Neural cell (in vitro differentiated cells): ENCODE data around the gene STX7. TPM values are rescaled to one million over a fixed set of nuclear protein-coding genes. Genes with fewer than 3 reads are reported as not detected.

Experiments
- H2AFZ ChIP-seq: fragments of 200-600, 300-800 bp; sonication (generic), shearing (Covaris generic); 2 replicates; pipeline ENCODE4 v1.6.0; 2014; ENCODE audit warnings: low read depth, mild to moderate bottlenecking, antibody characterized with exemption, low read length, moderate library complexity
- H3F3A ChIP-seq: fragments of 200-600 bp; shearing (Covaris generic); 2 replicates; pipeline ENCODE4 v1.6.1; 2016; ENCODE audit warnings: mild to moderate bottlenecking, moderate library complexity, mixed read lengths, antibody characterized with exemption, low read length; ENCODE audit not compliant: insufficient read depth, poor library complexity, severe bottlenecking
- H3K27ac ChIP-seq: fragments of 200-600, 300-800 bp; sonication (generic), shearing (Covaris generic); 2 replicates; pipeline ENCODE4 v1.5.1; 2014; ENCODE audit warnings: mild to moderate bottlenecking, low read length, moderate library complexity
- H3K27me3 ChIP-seq: fragments of 300-800, 200-600 bp; sonication (generic), shearing (Covaris generic); 2 replicates; pipeline ENCODE4 v1.6.0; 2014; ENCODE audit warnings: mild to moderate bottlenecking, low read depth, low read length, moderate library complexity; ENCODE audit not compliant: insufficient read depth
- H3K36me3 ChIP-seq: fragments of 300-800, 200-600 bp; sonication (generic), shearing (Covaris generic); 2 replicates; pipeline ENCODE4 v1.5.1; 2014; ENCODE audit warnings: mild to moderate bottlenecking, antibody characterized with exemption, low read length, moderate library complexity; ENCODE audit not compliant: insufficient read depth
- H3K4me2 ChIP-seq: fragments of 300-800, 200-600 bp; sonication (generic), shearing (Covaris generic); 2 replicates; pipeline ENCODE4 v1.6.0; 2014; ENCODE audit warnings: mild to moderate bottlenecking, low read length
- H3K4me3 ChIP-seq: fragments of 300-800, 200-600 bp; sonication (generic), shearing (Covaris generic); 2 replicates; pipeline ENCODE4 v1.5.1; 2014; ENCODE audit warnings: mild to moderate bottlenecking, low read length, moderate library complexity
- H3K79me2 ChIP-seq: fragments of 200-600 bp; shearing (Covaris generic); replicated peaks from 2 replicates; pipeline ENCODE4 v1.6.0; 2014; ENCODE audit warnings: mild to moderate bottlenecking, low read length, moderate library complexity; ENCODE audit not compliant: insufficient read depth
- H3K9ac ChIP-seq: fragments of 300-800, 200-600 bp; sonication (generic), shearing (Covaris generic); 2 replicates; pipeline ENCODE4 v1.6.1; 2016; ENCODE audit warnings: mild to moderate bottlenecking, low read length, mixed read lengths
- H3K9me2 ChIP-seq: fragments of 200-600 bp; shearing (Covaris generic); 2 replicates; pipeline ENCODE4 v1.6.1; 2016; ENCODE audit warnings: mild to moderate bottlenecking, low read length, mixed read lengths; ENCODE audit not compliant: insufficient read depth
- H3K9me3 ChIP-seq: fragments of 200-600, 300-800 bp; sonication (generic), shearing (Covaris generic); 2 replicates; pipeline ENCODE4 v1.6.1; 2016; ENCODE audit warnings: mild to moderate bottlenecking, mixed run types, low read length, moderate library complexity, mixed read lengths
- H4K20me1 ChIP-seq: fragments of 200-600 bp; shearing (Covaris generic); 2 replicates; pipeline ENCODE4 v1.6.1; 2016; ENCODE audit warnings: mild to moderate bottlenecking, mixed run types; ENCODE audit not compliant: insufficient read depth
- EP300 ChIP-seq: fragments of 450-650 bp; conservative IDR thresholded peaks from 2 replicates; pipeline ENCODE4 v1.6.1; 2014; ENCODE audit warnings: antibody characterized with exemption, mild to moderate bottlenecking, moderate library complexity; ENCODE audit not compliant: poor library complexity, severe bottlenecking
- EZH2 ChIP-seq: fragments of 200-600, 300-800 bp; shearing (Covaris generic), sonication (generic); IDR thresholded peaks from 2 replicates; pipeline ENCODE4 v1.6.1; 2014; ENCODE audit warnings: antibody characterized with exemption, low read length, borderline replicate concordance, mild to moderate bottlenecking; ENCODE audit not compliant: insufficient read depth, poor library complexity, severe bottlenecking
- MXI1 ChIP-seq: fragments of 450-650 bp; conservative IDR thresholded peaks from 2 replicates; pipeline ENCODE4 v1.6.1; 2014; ENCODE audit warnings: antibody characterized with exemption, mild to moderate bottlenecking; ENCODE audit not compliant: poor library complexity, severe bottlenecking
- POLR2AphosphoS5 ChIP-seq: IDR thresholded peaks from 2 replicates; pipeline ENCODE4 v1.6.1; 2012
- RAD21 ChIP-seq: fragments of 450-650 bp; conservative IDR thresholded peaks from 2 replicates; pipeline ENCODE4 v1.6.1; 2014; ENCODE audit warnings: antibody characterized with exemption, mild to moderate bottlenecking, moderate library complexity
- SMC3 ChIP-seq: fragments of 450-650 bp; conservative IDR thresholded peaks from 2 replicates; pipeline ENCODE4 v1.6.1; 2014; ENCODE audit warnings: antibody characterized with exemption, mild to moderate bottlenecking, moderate library complexity; ENCODE audit not compliant: poor library complexity
- TAF1 ChIP-seq: IDR thresholded peaks from 2 replicates; pipeline ENCODE4 v1.6.1; 2012; ENCODE audit warnings: low read depth
- polyA plus RNA-seq: library from polyadenylated mRNA; depleted of rRNA; stranded (reverse); fragments of >200 nt; gene quantifications from 2 replicates; pipeline ENCODE4 v1.2.3, GENCODE V29; 2014
- TF ChIP-seq, protein P1 (sequence below): fragments of 450-650 bp; IDR thresholded peaks from 2 replicates; pipeline ENCODE4 v1.5.1; 2014; ENCODE audit warnings: antibody characterized with exemption, mild to moderate bottlenecking, moderate library complexity; ENCODE audit not compliant: poor library complexity, severe bottlenecking
- TF ChIP-seq, protein P2 (sequence below): IDR thresholded peaks from 2 replicates; pipeline ENCODE4 v1.6.1; 2012; ENCODE audit warnings: borderline replicate concordance

The STX7 gene
- polyA plus RNA-seq, 1 donor from 2014 or later: 79.5 TPM

DNA sequence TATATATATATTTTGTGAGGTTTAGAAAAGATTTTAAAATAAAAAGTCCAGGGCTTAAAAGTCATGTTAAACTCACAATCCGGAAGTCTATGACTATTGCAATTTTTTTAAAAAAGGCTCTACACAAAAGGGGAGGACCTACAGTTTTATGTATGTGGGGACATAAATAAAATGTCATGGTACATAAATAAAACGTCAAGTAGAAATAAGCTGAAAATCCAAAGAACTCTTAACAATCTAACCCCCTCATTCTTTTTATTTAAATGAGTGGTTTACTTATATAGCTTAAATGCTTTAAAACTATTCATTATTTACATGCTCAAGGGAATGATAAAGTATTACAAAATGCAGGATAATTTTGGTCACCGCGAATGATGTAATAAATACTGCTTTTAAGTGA lies 36.2 kb downstream of the STX7 start:
- H3K36me3 ChIP-seq: no peaks in the 10 kb centered on the region
- no peaks in the 10 kb centered on the region for H3K27me3 ChIP-seq
- no peak overlapping the region for H3K4me3 ChIP-seq
- H3K27ac ChIP-seq: no peak overlapping the region
- H3K4me2 ChIP-seq: no peak overlapping the region
- no peak overlapping the region for H3K9ac ChIP-seq
- H3K9me2 ChIP-seq: no peaks in the 10 kb centered on the region
- H3F3A ChIP-seq: no peaks in the 10 kb centered on the region
- no peaks in the 10 kb centered on the region for H3K9me3 ChIP-seq
- H3K79me2 ChIP-seq: no peaks in the 10 kb centered on the region
- no peak overlapping the region for H2AFZ ChIP-seq
- H4K20me1 ChIP-seq: no peaks in the 10 kb centered on the region
- TF ChIP-seq RAD21 (no peak), EZH2 (no peak), POLR2AphosphoS5 (no peak), EP300 (no peak), TAF1 (no peak), SMC3 (no peak), MXI1 (no peak)
- TF ChIP-seq, protein P1, sequence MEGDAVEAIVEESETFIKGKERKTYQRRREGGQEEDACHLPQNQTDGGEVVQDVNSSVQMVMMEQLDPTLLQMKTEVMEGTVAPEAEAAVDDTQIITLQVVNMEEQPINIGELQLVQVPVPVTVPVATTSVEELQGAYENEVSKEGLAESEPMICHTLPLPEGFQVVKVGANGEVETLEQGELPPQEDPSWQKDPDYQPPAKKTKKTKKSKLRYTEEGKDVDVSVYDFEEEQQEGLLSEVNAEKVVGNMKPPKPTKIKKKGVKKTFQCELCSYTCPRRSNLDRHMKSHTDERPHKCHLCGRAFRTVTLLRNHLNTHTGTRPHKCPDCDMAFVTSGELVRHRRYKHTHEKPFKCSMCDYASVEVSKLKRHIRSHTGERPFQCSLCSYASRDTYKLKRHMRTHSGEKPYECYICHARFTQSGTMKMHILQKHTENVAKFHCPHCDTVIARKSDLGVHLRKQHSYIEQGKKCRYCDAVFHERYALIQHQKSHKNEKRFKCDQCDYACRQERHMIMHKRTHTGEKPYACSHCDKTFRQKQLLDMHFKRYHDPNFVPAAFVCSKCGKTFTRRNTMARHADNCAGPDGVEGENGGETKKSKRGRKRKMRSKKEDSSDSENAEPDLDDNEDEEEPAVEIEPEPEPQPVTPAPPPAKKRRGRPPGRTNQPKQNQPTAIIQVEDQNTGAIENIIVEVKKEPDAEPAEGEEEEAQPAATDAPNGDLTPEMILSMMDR: no peak

DNA sequence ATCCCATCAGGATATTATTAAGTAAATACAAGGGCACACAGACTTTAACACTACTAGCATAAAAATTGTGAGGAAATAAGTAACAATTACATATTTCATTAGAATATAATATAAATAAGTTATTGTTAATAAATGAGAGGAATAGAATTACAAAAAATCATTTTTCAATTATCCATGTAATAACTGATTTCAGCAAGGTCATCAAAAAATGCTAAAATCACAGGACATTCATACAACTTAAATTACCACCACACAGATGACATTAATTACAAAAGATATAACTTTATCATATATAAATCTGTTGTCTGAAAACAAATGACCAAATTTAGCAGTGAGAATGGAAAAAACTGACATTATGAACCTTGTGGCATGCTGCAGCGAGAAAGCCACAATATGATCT lies 37.0 kb downstream of the STX7 start:
- no peak overlapping the region for H3K4me2 ChIP-seq

More for the DNA sequence above, 37.0 kb downstream of the STX7 start:
- H3F3A ChIP-seq: no peaks in the 10 kb centered on the region
- no peaks in the 10 kb centered on the region for H3K27me3 ChIP-seq
- H3K36me3 ChIP-seq: no peaks in the 10 kb centered on the region
- no peak overlapping the region for H2AFZ ChIP-seq
- no peak overlapping the region for H3K27ac ChIP-seq
- H3K9me3 ChIP-seq: no peaks in the 10 kb centered on the region
- H3K4me3 ChIP-seq: no peak overlapping the region
- H3K9ac ChIP-seq: no peak overlapping the region
- no peaks in the 10 kb centered on the region for H3K79me2 ChIP-seq
- no peak for TF ChIP-seq TAF1
- no peak for TF ChIP-seq EP300
- TF ChIP-seq, protein P2, sequence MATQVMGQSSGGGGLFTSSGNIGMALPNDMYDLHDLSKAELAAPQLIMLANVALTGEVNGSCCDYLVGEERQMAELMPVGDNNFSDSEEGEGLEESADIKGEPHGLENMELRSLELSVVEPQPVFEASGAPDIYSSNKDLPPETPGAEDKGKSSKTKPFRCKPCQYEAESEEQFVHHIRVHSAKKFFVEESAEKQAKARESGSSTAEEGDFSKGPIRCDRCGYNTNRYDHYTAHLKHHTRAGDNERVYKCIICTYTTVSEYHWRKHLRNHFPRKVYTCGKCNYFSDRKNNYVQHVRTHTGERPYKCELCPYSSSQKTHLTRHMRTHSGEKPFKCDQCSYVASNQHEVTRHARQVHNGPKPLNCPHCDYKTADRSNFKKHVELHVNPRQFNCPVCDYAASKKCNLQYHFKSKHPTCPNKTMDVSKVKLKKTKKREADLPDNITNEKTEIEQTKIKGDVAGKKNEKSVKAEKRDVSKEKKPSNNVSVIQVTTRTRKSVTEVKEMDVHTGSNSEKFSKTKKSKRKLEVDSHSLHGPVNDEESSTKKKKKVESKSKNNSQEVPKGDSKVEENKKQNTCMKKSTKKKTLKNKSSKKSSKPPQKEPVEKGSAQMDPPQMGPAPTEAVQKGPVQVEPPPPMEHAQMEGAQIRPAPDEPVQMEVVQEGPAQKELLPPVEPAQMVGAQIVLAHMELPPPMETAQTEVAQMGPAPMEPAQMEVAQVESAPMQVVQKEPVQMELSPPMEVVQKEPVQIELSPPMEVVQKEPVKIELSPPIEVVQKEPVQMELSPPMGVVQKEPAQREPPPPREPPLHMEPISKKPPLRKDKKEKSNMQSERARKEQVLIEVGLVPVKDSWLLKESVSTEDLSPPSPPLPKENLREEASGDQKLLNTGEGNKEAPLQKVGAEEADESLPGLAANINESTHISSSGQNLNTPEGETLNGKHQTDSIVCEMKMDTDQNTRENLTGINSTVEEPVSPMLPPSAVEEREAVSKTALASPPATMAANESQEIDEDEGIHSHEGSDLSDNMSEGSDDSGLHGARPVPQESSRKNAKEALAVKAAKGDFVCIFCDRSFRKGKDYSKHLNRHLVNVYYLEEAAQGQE: no peak
- TF ChIP-seq SMC3: no peak
- no peak for TF ChIP-seq RAD21
- TF ChIP-seq, protein P1: no peak
- no peak for TF ChIP-seq EZH2
- no peak for TF ChIP-seq POLR2AphosphoS5
- no peak for TF ChIP-seq MXI1
- H4K20me1 ChIP-seq: no peaks in the 10 kb centered on the region
- H3K9me2 ChIP-seq: no peaks in the 10 kb centered on the region
